ENCODE results near the gene KIAA1755. TPM values are rescaled to one million over a fixed set of nuclear protein-coding genes. Genes with fewer than 3 reads are reported as not detected.

Gene KIAA1755
- total and polyA plus RNA-seq, 7 experiments from 2014 or later, result not detected

DNA sequence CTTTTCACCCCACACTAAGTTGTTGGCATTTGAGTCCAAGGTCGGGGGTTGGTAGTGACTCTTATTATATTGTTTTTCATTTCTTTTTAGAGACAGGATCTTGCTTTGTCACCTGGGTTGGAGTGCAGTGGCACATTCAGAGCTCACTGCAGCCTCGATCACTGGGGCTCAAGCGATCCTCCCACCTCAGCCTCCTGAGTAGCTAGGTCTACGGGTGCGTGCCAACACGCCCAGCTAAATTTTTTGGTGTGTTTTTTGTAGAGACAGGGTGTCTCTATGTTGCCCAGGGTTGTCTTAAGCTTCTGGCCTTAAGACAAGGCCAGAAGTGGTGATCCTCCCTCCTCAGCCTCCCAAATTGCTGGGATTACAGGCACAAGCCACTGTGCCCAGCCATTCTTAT lies 70.4 kb downstream of the KIAA1755 start:
- Histone ChIP-seq H3K36me3 (ENCODE audit: control insufficient read depth in 2 of 3, insufficient read depth in 3 of 3, low read length in 3 of 3) (no peaks in the 10 kb centered on the region), H3K27me3 (ENCODE audit: control insufficient read depth in 2 of 2, insufficient read depth in 2 of 2, low read length in 2 of 2) (no peaks in the 10 kb centered on the region), H3K9me3 (ENCODE audit: control insufficient read depth in 2 of 3, low read length in 3 of 3) (no peaks in the 10 kb centered on the region), H3K27ac (ENCODE audit: low read depth, low read length) (no peak overlapping the region), H3K4me1 (ENCODE audit: control insufficient read depth in 2 of 2, insufficient read depth in 2 of 2, low read length in 2 of 2) (no peaks in the 10 kb centered on the region), H3K4me3 (ENCODE audit: low read length) (no peak overlapping the region)
- DNase-seq (no peak), ATAC-seq (no peak)
- CTCF ChIA-PET, result no interaction called here
- H3K36me3 Mint-ChIP-seq, result no peaks in the 10 kb centered on the region
- no peak overlapping the region for H3K27ac Mint-ChIP-seq
- H3K4me3 Mint-ChIP-seq, result no peak overlapping the region
- intact Hi-C loops (cut with micrococcal nuclease), result loop anchor here in 1 of 2 donors (10.0 kb wide), 1 partner anchor 885 kb away; no protein-coding TSS in a partner anchor
- H3K9me3 Mint-ChIP-seq, result peaks cover 0 to 5% (median 1%) of the 10 kb centered on the region in 11 donors
- POLR2A ChIA-PET, result no interaction called here
- peaks cover 4 to 32% (median 19%) of the 10 kb centered on the region in 5 donors for H3K27me3 Mint-ChIP-seq
- no peaks in the 10 kb centered on the region for H3K4me1 Mint-ChIP-seq

DNA sequence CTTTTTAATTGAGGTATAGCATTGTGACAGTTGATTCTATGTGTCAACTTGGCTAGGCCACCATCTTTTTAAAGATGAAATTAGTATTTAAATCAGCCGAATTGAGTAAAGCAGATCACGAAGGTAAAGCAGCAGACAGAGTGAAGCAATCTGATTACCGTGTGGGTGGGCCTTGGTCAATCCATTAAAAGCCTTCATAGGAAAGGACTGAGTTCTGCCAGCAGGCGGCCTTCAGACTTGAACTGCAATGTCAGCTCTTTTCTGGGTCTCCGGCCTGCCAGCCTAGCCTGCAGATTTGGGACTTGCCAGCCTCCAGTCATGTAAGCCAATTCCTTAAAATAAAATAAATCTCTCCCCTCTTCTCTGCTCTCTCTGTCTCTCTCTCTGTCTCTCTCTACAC lies 73.0 kb downstream of the KIAA1755 start:
- ATAC-seq (no peak), DNase-seq (no peak)
- Mint-ChIP-seq H3K27ac (no peak overlapping the region), H3K27me3 (peaks cover 7 to 33% (median 18%) of the 10 kb centered on the region in 5 donors), H3K4me3 (no peak overlapping the region), H3K4me1 (no peaks in the 10 kb centered on the region), H3K9me3 (peaks cover 0 to 1% (median 0%) of the 10 kb centered on the region in 11 donors), H3K36me3 (no peaks in the 10 kb centered on the region)
- Histone ChIP-seq H3K27me3 (ENCODE audit: control insufficient read depth in 2 of 2, insufficient read depth in 2 of 2, low read length in 2 of 2) (no peaks in the 10 kb centered on the region), H3K9me3 (ENCODE audit: control insufficient read depth in 2 of 3, low read length in 3 of 3) (no peaks in the 10 kb centered on the region), H3K4me1 (ENCODE audit: control insufficient read depth in 2 of 2, insufficient read depth in 2 of 2, low read length in 2 of 2) (no peaks in the 10 kb centered on the region), H3K4me3 (ENCODE audit: low read length) (no peak overlapping the region), H3K36me3 (ENCODE audit: control insufficient read depth in 2 of 3, insufficient read depth in 3 of 3, low read length in 3 of 3) (no peaks in the 10 kb centered on the region), H3K27ac (ENCODE audit: low read depth, low read length) (no peak overlapping the region)
- intact Hi-C loops (cut with micrococcal nuclease), result no loop called here
- POLR2A ChIA-PET, result no interaction called here
- CTCF ChIA-PET, result no interaction called here

DNA sequence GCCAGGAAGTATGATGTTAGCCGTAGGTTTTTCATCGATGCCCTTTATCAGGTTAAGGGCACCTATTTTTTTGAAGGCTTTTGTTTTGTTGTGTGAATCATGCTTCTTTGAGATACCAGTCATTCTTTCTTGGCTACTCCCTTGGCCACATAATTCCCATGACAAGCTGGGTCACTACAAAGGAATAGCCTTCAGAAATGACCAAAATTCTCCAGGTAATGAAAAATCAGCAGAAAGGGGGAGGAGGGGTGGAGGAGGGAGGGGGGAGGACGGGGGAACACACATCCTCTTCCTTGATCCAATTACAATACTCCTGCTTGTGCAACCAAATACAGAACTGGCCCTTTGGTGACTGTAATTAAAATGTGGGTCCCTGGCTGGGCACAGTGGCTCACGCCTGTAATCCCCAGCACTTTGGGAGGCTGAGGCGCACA lies 73.7 kb downstream of the KIAA1755 start:
- DNase-seq (no peak), ATAC-seq (no peak)
- Histone ChIP-seq H3K4me1 (ENCODE audit: control insufficient read depth in 2 of 2, insufficient read depth in 2 of 2, low read length in 2 of 2) (no peaks in the 10 kb centered on the region), H3K4me3 (ENCODE audit: low read length) (no peak overlapping the region), H3K36me3 (ENCODE audit: control insufficient read depth in 2 of 3, insufficient read depth in 3 of 3, low read length in 3 of 3) (no peaks in the 10 kb centered on the region), H3K27me3 (ENCODE audit: control insufficient read depth in 2 of 2, insufficient read depth in 2 of 2, low read length in 2 of 2) (no peaks in the 10 kb centered on the region), H3K27ac (ENCODE audit: low read depth, low read length) (no peak overlapping the region), H3K9me3 (ENCODE audit: control insufficient read depth in 2 of 3, low read length in 3 of 3) (no peaks in the 10 kb centered on the region)
- Mint-ChIP-seq H3K9me3 (peaks cover 0 to 1% (median 0%) of the 10 kb centered on the region in 11 donors), H3K27me3 (peaks cover 7 to 36% (median 18%) of the 10 kb centered on the region in 5 donors), H3K27ac (no peak overlapping the region), H3K4me3 (no peak overlapping the region), H3K4me1 (no peaks in the 10 kb centered on the region), H3K36me3 (no peaks in the 10 kb centered on the region)
- CTCF ChIA-PET, result no interaction called here
- POLR2A ChIA-PET, result no interaction called here
- intact Hi-C loops (cut with micrococcal nuclease), result no loop called here

DNA sequence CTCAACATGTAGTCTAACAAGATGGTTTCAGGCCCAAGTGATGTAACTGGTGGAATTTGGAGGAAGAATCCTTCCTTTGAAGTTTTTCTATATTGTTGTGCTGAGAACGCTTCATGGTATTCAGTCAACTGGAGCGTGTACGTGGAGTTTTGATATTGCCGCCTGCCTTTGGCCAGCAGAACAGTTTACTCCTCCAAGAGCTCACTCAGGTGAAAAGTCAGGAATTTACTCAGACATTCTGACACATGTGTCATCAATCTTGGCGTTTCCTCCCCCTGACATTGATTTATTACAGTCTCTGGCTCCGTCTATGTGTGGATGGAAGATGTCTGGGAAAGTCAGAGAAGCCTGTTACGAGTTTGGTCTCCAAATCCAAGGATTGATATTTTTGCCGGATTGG lies 76.4 kb downstream of the KIAA1755 start:
- H3K27ac Mint-ChIP-seq, result no peak overlapping the region
- Histone ChIP-seq H3K4me3 (ENCODE audit: low read length) (no peak overlapping the region), H3K27me3 (ENCODE audit: control insufficient read depth in 2 of 2, insufficient read depth in 2 of 2, low read length in 2 of 2) (no peaks in the 10 kb centered on the region), H3K9me3 (ENCODE audit: control insufficient read depth in 2 of 3, low read length in 3 of 3) (no peaks in the 10 kb centered on the region), H3K27ac (ENCODE audit: low read depth, low read length) (no peak overlapping the region), H3K36me3 (ENCODE audit: control insufficient read depth in 2 of 3, insufficient read depth in 3 of 3, low read length in 3 of 3) (no peaks in the 10 kb centered on the region), H3K4me1 (ENCODE audit: control insufficient read depth in 2 of 2, insufficient read depth in 2 of 2, low read length in 2 of 2) (no peaks in the 10 kb centered on the region)
- no peaks in the 10 kb centered on the region for H3K4me1 Mint-ChIP-seq
- DNase-seq (no peak), ATAC-seq (no peak)
- peaks cover 7 to 27% (median 10%) of the 10 kb centered on the region in 5 donors for H3K27me3 Mint-ChIP-seq
- CTCF ChIA-PET, result no interaction called here
- intact Hi-C loops (cut with micrococcal nuclease), result no loop called here
- POLR2A ChIA-PET, result no interaction called here
- H3K9me3 Mint-ChIP-seq, result peaks cover 0 to 1% (median 0%) of the 10 kb centered on the region in 11 donors
- no peaks in the 10 kb centered on the region for H3K36me3 Mint-ChIP-seq
- no peak overlapping the region for H3K4me3 Mint-ChIP-seq

DNA sequence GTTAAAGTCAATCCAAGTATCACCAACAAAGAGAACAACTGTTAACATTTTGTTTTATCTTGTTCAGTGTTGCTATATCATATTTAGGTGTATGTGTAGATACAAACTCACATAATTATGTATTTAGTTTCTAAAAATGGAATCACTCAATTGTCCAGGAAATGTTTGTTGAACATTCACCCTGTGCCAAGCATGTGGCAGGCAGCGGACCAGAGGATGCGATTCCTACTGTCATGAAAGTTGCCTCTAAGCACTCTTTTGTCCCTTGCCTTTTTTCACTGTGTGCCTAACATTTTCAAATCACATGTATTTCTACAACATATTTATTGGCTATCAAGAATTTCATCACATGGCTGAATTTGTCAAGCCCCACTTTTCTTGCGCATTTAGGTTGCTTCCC lies 78.6 kb downstream of the KIAA1755 start:
- peaks cover 0 to 2% (median 0%) of the 10 kb centered on the region in 11 donors for H3K9me3 Mint-ChIP-seq
- intact Hi-C loops (cut with micrococcal nuclease), result no loop called here
- Histone ChIP-seq H3K4me3 (ENCODE audit: low read length) (no peak overlapping the region), H3K36me3 (ENCODE audit: control insufficient read depth in 2 of 3, insufficient read depth in 3 of 3, low read length in 3 of 3) (no peaks in the 10 kb centered on the region), H3K27me3 (ENCODE audit: control insufficient read depth in 2 of 2, insufficient read depth in 2 of 2, low read length in 2 of 2) (no peaks in the 10 kb centered on the region), H3K9me3 (ENCODE audit: control insufficient read depth in 2 of 3, low read length in 3 of 3) (no peaks in the 10 kb centered on the region), H3K4me1 (ENCODE audit: control insufficient read depth in 2 of 2, insufficient read depth in 2 of 2, low read length in 2 of 2) (no peaks in the 10 kb centered on the region), H3K27ac (ENCODE audit: low read depth, low read length) (no peak overlapping the region)
- no peak overlapping the region for H3K27ac Mint-ChIP-seq
- POLR2A ChIA-PET, result no interaction called here
- H3K4me3 Mint-ChIP-seq, result no peak overlapping the region
- no peaks in the 10 kb centered on the region for H3K36me3 Mint-ChIP-seq
- H3K27me3 Mint-ChIP-seq, result peaks cover 4 to 27% (median 21%) of the 10 kb centered on the region in 5 donors
- ATAC-seq (no peak), DNase-seq (no peak)
- CTCF ChIA-PET, result no interaction called here
- no peaks in the 10 kb centered on the region for H3K4me1 Mint-ChIP-seq

DNA sequence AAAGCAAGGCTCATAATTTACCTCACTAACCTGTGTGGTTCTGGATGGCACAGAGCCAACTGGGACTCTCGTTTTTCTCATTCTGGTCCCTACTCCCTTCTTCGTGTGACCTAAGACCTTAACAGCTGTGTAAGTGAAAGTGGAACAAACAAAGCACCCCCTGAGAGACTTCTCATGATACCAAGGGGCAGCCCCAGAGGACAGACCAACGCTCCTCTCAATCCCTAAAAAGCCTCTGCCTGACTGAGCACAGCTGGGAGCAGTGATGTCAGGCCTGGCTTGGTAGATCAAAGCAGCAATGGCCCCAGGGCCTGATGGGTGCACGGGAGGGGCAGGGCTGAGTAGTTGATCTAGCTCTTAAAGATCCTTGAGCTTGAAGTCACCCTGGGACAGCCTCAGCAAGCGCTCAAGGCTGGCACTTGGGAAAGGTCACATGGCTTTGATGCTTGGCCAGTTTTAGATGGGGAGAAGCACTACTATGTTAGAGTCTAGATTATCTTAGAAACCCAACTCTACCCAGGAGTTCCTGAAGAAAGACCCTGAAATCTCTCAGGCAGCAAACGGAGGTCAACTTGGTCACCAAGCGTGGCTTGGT lies 79.2 kb downstream of the KIAA1755 start:
- H3K9me3 Mint-ChIP-seq, result peaks cover 0 to 2% (median 0%) of the 10 kb centered on the region in 11 donors
- no peak for DNase-seq
- H3K27ac Mint-ChIP-seq, result no peak overlapping the region
- no peak overlapping the region for H3K27ac ChIP-seq (ENCODE audit: low read depth, low read length)
- H3K36me3 Mint-ChIP-seq, result no peaks in the 10 kb centered on the region
- intact Hi-C loops (cut with micrococcal nuclease), result no loop called here
- no peak overlapping the region for H3K4me3 Mint-ChIP-seq
- no peaks in the 10 kb centered on the region for H3K4me1 Mint-ChIP-seq
- no peaks in the 10 kb centered on the region for H3K27me3 ChIP-seq (ENCODE audit: control insufficient read depth in 2 of 2, insufficient read depth in 2 of 2, low read length in 2 of 2)
- ChIA-PET CTCF (no interaction called here), POLR2A (no interaction called here)
- peaks cover 4 to 26% (median 21%) of the 10 kb centered on the region in 5 donors for H3K27me3 Mint-ChIP-seq
- no peak overlapping the region for H3K4me3 ChIP-seq (ENCODE audit: low read length)
- ATAC-seq, result no peak
- H3K36me3 ChIP-seq (ENCODE audit: control insufficient read depth in 2 of 3, insufficient read depth in 3 of 3, low read length in 3 of 3), result no peaks in the 10 kb centered on the region
- H3K4me1 ChIP-seq (ENCODE audit: control insufficient read depth in 2 of 2, insufficient read depth in 2 of 2, low read length in 2 of 2), result no peaks in the 10 kb centered on the region
- no peaks in the 10 kb centered on the region for H3K9me3 ChIP-seq (ENCODE audit: control insufficient read depth in 2 of 3, low read length in 3 of 3)

DNA sequence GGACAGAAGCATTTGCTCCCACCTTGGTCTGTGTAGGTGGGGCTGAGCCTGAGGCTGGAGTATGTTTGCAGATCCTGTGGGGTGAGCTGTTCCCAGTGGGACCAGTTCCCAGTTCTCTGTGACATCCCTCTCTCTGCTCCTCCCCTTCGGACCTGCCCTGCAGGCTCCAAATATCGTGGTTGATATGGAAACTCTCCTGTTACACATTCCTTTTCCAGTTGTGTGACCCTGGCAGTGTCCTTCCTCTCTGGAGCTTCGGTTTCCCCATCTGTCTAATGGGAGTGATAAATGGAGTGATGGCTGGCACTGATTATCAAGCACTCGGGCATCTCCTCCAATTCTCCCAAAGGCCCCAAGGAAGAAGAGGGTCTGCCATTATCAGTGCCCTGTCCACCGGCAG lies 79.8 kb downstream of the KIAA1755 start:
- peaks cover 4 to 26% (median 21%) of the 10 kb centered on the region in 5 donors for H3K27me3 Mint-ChIP-seq
- POLR2A ChIA-PET, result no interaction called here
- ATAC-seq, result no peak
- Histone ChIP-seq H3K36me3 (ENCODE audit: control insufficient read depth in 2 of 3, insufficient read depth in 3 of 3, low read length in 3 of 3) (no peaks in the 10 kb centered on the region), H3K27me3 (ENCODE audit: control insufficient read depth in 2 of 2, insufficient read depth in 2 of 2, low read length in 2 of 2) (no peaks in the 10 kb centered on the region), H3K4me1 (ENCODE audit: control insufficient read depth in 2 of 2, insufficient read depth in 2 of 2, low read length in 2 of 2) (no peaks in the 10 kb centered on the region), H3K9me3 (ENCODE audit: control insufficient read depth in 2 of 3, low read length in 3 of 3) (no peaks in the 10 kb centered on the region), H3K4me3 (ENCODE audit: low read length) (no peak overlapping the region), H3K27ac (ENCODE audit: low read depth, low read length) (no peak overlapping the region)
- no peak overlapping the region for H3K27ac Mint-ChIP-seq
- CTCF ChIA-PET, result no interaction called here
- intact Hi-C loops (cut with micrococcal nuclease), result no loop called here
- peaks cover 0 to 2% (median 0%) of the 10 kb centered on the region in 11 donors for H3K9me3 Mint-ChIP-seq
- no peaks in the 10 kb centered on the region for H3K36me3 Mint-ChIP-seq
- H3K4me3 Mint-ChIP-seq, result no peak overlapping the region
- no peak for DNase-seq
- H3K4me1 Mint-ChIP-seq, result no peaks in the 10 kb centered on the region

Data from naive thymus-derived CD4-positive, alpha-beta T cell (primary cell).